SK-N-MC (cell line): ENCODE measurements around the gene YBX1.

ENCODE experiments used
- EZH2 ChIP-seq: fragments of 200-600 bp; sonication (generic); IDR thresholded peaks from one replicate; pipeline ENCODE4 v1.6.1; 2017; ENCODE audit warnings: antibody characterized with exemption
- FOXP2 ChIP-seq: optimal IDR thresholded peaks from 2 replicates; pipeline ENCODE3; 2011; ENCODE audit warnings: mild to moderate bottlenecking, moderate library complexity; ENCODE audit not compliant: insufficient read depth; ENCODE audit errors: extremely low read length, control extremely low read depth
- POLR2AphosphoS5 ChIP-seq: IDR thresholded peaks from 2 replicates; pipeline ENCODE4 v1.6.1; 2012; ENCODE audit warnings: mild to moderate bottlenecking, low read depth, low read length, borderline replicate concordance

GRCh38 chr1:42740851-42741580 is 58.8 kb downstream of the YBX1 start:
- TF ChIP-seq POLR2AphosphoS5 (no peak), EZH2 (no peak), FOXP2 (no peak)
